Endothelial cell of umbilical vein (primary cell): ENCODE measurements around the gene SOX9.

Experiments
- EZH2 ChIP-seq: IDR thresholded peaks from 2 replicates; pipeline ENCODE4 v1.6.1; 2012; ENCODE audit warnings: borderline replicate concordance, low read depth, mild to moderate bottlenecking, moderate library complexity, low read length, inconsistent platforms; ENCODE audit not compliant: severe bottlenecking
- FOS ChIP-seq: IDR thresholded peaks from 2 replicates; pipeline ENCODE4 v1.6.1; 2011; ENCODE audit warnings: mild to moderate bottlenecking, low read length, moderate library complexity, borderline replicate concordance; ENCODE audit not compliant: insufficient read depth
- MYC ChIP-seq: IDR thresholded peaks from one replicate; pipeline ENCODE4 v1.6.1; 2011; ENCODE audit warnings: mild to moderate bottlenecking, low read depth, low read length
- POLR2A ChIP-seq: IDR thresholded peaks from 2 replicates; pipeline ENCODE4 v1.6.1; 2012; ENCODE audit warnings: low read depth, mild to moderate bottlenecking, control low read depth, low read length
- POLR2AphosphoS5 ChIP-seq: IDR thresholded peaks from 2 replicates; pipeline ENCODE4 v1.6.1; 2012; ENCODE audit warnings: low read depth, mild to moderate bottlenecking, control low read depth, low read length, moderate library complexity; ENCODE audit not compliant: insufficient read depth
- TF ChIP-seq, protein P1 (sequence below): IDR thresholded peaks from 2 replicates; pipeline ENCODE4 v1.6.1; 2011; ENCODE audit not compliant: insufficient read depth, insufficient read length
- TF ChIP-seq, protein P2 (sequence below), 2 donors: IDR thresholded peaks; 1 replicate in 1 of 2; 2 replicates in 1 of 2; pipeline ENCODE4 v1.5.1; 2011; ENCODE audit warnings: low read length in 2 of 2, mild to moderate bottlenecking in 2 of 2, moderate library complexity in 2 of 2, control low read depth in 1 of 2, inconsistent platforms in 1 of 2, low read depth in 1 of 2; ENCODE audit not compliant: insufficient read depth in 1 of 2; ENCODE audit errors: extremely low read depth in 1 of 2

- TF ChIP-seq, protein P1, sequence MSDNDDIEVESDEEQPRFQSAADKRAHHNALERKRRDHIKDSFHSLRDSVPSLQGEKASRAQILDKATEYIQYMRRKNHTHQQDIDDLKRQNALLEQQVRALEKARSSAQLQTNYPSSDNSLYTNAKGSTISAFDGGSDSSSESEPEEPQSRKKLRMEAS: no peak
- TF ChIP-seq EZH2 (no peak), POLR2AphosphoS5 (no peak), FOS (no peak), POLR2A (no peak), MYC (no peak)
- TF ChIP-seq, protein P2, sequence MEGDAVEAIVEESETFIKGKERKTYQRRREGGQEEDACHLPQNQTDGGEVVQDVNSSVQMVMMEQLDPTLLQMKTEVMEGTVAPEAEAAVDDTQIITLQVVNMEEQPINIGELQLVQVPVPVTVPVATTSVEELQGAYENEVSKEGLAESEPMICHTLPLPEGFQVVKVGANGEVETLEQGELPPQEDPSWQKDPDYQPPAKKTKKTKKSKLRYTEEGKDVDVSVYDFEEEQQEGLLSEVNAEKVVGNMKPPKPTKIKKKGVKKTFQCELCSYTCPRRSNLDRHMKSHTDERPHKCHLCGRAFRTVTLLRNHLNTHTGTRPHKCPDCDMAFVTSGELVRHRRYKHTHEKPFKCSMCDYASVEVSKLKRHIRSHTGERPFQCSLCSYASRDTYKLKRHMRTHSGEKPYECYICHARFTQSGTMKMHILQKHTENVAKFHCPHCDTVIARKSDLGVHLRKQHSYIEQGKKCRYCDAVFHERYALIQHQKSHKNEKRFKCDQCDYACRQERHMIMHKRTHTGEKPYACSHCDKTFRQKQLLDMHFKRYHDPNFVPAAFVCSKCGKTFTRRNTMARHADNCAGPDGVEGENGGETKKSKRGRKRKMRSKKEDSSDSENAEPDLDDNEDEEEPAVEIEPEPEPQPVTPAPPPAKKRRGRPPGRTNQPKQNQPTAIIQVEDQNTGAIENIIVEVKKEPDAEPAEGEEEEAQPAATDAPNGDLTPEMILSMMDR (IDR thresholded peaks at IDR 0.05; ENCODE audit: extremely low read depth in 1 of 2, insufficient read depth in 1 of 2, low read depth in 1 of 2, low read length in 2 of 2): no peak
Observed at GRCh38 chr17:72104863-72105234, 16.0 kb upstream of the SOX9 start.
